ENCODE results near the gene IL1RL1. TPM values are rescaled to one million over a fixed set of nuclear protein-coding genes. Genes with fewer than 3 reads are reported as not detected.

IL1RL1 gene
- total and polyA plus RNA-seq, 2 experiments from 2014 or later, result 0.35 TPM; not detected in 1

GRCh38 chr2:102286041-102286440, 25.3 kb upstream of the IL1RL1 start:
- H3K9ac ChIP-seq, result no peak overlapping the region
- H3K4me2 ChIP-seq (ENCODE audit: unreplicated experiment), result no peak overlapping the region
- in situ Hi-C loops (cut with MboI), result no loop called here
- H3K9me2 ChIP-seq (ENCODE audit: insufficient read depth), result peaks cover 7% of the 10 kb centered on the region; the same call in 1 of the 2 replicates
- H2AFZ ChIP-seq, result no peak overlapping the region
- WGBS, 2 experiments (ENCODE audit: low coverage in 1 of 2, low lambda C conversion rate in 2 of 2, missing lambda C conversion rate in 2 of 2), result 89 to 96% methylated on average over 3 of the region's 3 CpGs
- H3K27ac ChIP-seq, result no peak overlapping the region
- DNase-seq, result no peak
- H3K27me3 ChIP-seq (replicated peaks; ENCODE audit: insufficient read depth), result peaks cover 6% of the 10 kb centered on the region; the same call in 1 of the 2 replicates
- no peaks in the 10 kb centered on the region for H3K9me3 ChIP-seq (ENCODE audit: low read depth)
- TF ChIP-seq EZH2 (IDR thresholded peaks at IDR 0.05; ENCODE audit: insufficient read depth, poor library complexity, severe bottlenecking) (no peak), EZH2phosphoT487 (IDR thresholded peaks at IDR 0.05; ENCODE audit: insufficient read depth, low read depth) (no peak)
- H3K36me3 ChIP-seq (ENCODE audit: low read depth), result no peaks in the 10 kb centered on the region
- H3K4me3 ChIP-seq, result no peak overlapping the region
- H4K20me1 ChIP-seq (ENCODE audit: insufficient read depth), result no peaks in the 10 kb centered on the region
- no peaks in the 10 kb centered on the region for H3K79me2 ChIP-seq (ENCODE audit: insufficient read depth)
- peaks cover 9% of the 10 kb centered on the region for H3F3A ChIP-seq (ENCODE audit: insufficient read depth)
- H3K4me1 ChIP-seq (ENCODE audit: insufficient read depth), result peaks cover 13% of the 10 kb centered on the region

GRCh38 chr2:102289129-102289528, 22.2 kb upstream of the IL1RL1 start:
- Histone ChIP-seq H2AFZ (no peak overlapping the region), H3K9ac (no peak overlapping the region), H3K4me2 (ENCODE audit: unreplicated experiment) (no peak overlapping the region), H3K27me3 (replicated peaks; ENCODE audit: insufficient read depth) (no peaks in the 10 kb centered on the region), H3K4me3 (no peak overlapping the region), H3K4me1 (ENCODE audit: insufficient read depth) (0 out of 2 replicates have a peak, but pooled peaks cover 2% of the 10 kb centered on the region), H3K79me2 (ENCODE audit: insufficient read depth) (no peaks in the 10 kb centered on the region), H3K36me3 (ENCODE audit: low read depth) (no peaks in the 10 kb centered on the region), H4K20me1 (ENCODE audit: insufficient read depth) (no peaks in the 10 kb centered on the region), H3K9me2 (ENCODE audit: insufficient read depth) (peaks cover 7% of the 10 kb centered on the region; the same call in 1 of the 2 replicates), H3K27ac (no peak overlapping the region), H3K9me3 (ENCODE audit: low read depth) (no peaks in the 10 kb centered on the region), H3F3A (ENCODE audit: insufficient read depth) (peaks cover 1% of the 10 kb centered on the region; the same call in 1 of the 2 replicates)
- no peak for TF ChIP-seq EZH2phosphoT487 (IDR thresholded peaks at IDR 0.05; ENCODE audit: insufficient read depth, low read depth)
- TF ChIP-seq EZH2 (IDR thresholded peaks at IDR 0.05; ENCODE audit: insufficient read depth, poor library complexity, severe bottlenecking), result no peak
- peak; percentile 47 for DNase-seq
- WGBS, 2 experiments (ENCODE audit: low coverage in 1 of 2, low lambda C conversion rate in 2 of 2, missing lambda C conversion rate in 2 of 2), result 76 to 81% methylated on average over 5 of the region's 5 CpGs
- in situ Hi-C loops (cut with MboI), result no loop called here

- in situ Hi-C loops (cut with MboI), result no loop called here
- no peak overlapping the region for H3K27ac ChIP-seq
These were observed 20.8 kb upstream of the IL1RL1 start for GRCh38 chr2:102290594-102290993.

GRCh38 chr2:102291319-102292075, 19.9 kb upstream of the IL1RL1 start:
- Histone ChIP-seq H3K9me2 (ENCODE audit: insufficient read depth) (no peaks in the 10 kb centered on the region), H3K79me2 (ENCODE audit: insufficient read depth) (no peaks in the 10 kb centered on the region), H3K36me3 (ENCODE audit: low read depth) (no peaks in the 10 kb centered on the region), H3K4me2 (ENCODE audit: unreplicated experiment) (no peak overlapping the region), H3K9me3 (ENCODE audit: low read depth) (no peaks in the 10 kb centered on the region), H4K20me1 (ENCODE audit: insufficient read depth) (no peaks in the 10 kb centered on the region), H3F3A (ENCODE audit: insufficient read depth) (no peaks in the 10 kb centered on the region), H2AFZ (no peak overlapping the region), H3K27me3 (replicated peaks; ENCODE audit: insufficient read depth) (no peaks in the 10 kb centered on the region), H3K27ac (no peak overlapping the region), H3K9ac (no peak overlapping the region), H3K4me1 (ENCODE audit: insufficient read depth) (peaks cover 5% of the 10 kb centered on the region), H3K4me3 (no peak overlapping the region)
- DNase-seq, result no peak
- TF ChIP-seq EZH2 (IDR thresholded peaks at IDR 0.05; ENCODE audit: insufficient read depth, poor library complexity, severe bottlenecking) (no peak), EZH2phosphoT487 (IDR thresholded peaks at IDR 0.05; ENCODE audit: insufficient read depth, low read depth) (no peak)
- in situ Hi-C loops (cut with MboI), result no loop called here
- WGBS, 2 experiments (ENCODE audit: low coverage in 1 of 2, low lambda C conversion rate in 2 of 2, missing lambda C conversion rate in 2 of 2), result 62 to 67% methylated on average over 4 of the region's 4 CpGs

More at GRCh38 chr2:102290594-102290993, 20.8 kb upstream of the IL1RL1 start:
- peaks cover 5% of the 10 kb centered on the region for H3K4me1 ChIP-seq (ENCODE audit: insufficient read depth)
- no peak overlapping the region for H3K4me3 ChIP-seq
- no peaks in the 10 kb centered on the region for H4K20me1 ChIP-seq (ENCODE audit: insufficient read depth)
- H3K27me3 ChIP-seq (replicated peaks; ENCODE audit: insufficient read depth), result no peaks in the 10 kb centered on the region
- H3K9me2 ChIP-seq (ENCODE audit: insufficient read depth), result no peaks in the 10 kb centered on the region
- DNase-seq, result no peak
- TF ChIP-seq EZH2 (IDR thresholded peaks at IDR 0.05; ENCODE audit: insufficient read depth, poor library complexity, severe bottlenecking) (no peak), EZH2phosphoT487 (IDR thresholded peaks at IDR 0.05; ENCODE audit: insufficient read depth, low read depth) (no peak)
- no peak overlapping the region for H2AFZ ChIP-seq
- no peak overlapping the region for H3K4me2 ChIP-seq (ENCODE audit: unreplicated experiment)
- H3K79me2 ChIP-seq (ENCODE audit: insufficient read depth), result no peaks in the 10 kb centered on the region
- no peaks in the 10 kb centered on the region for H3F3A ChIP-seq (ENCODE audit: insufficient read depth)
- H3K9me3 ChIP-seq (ENCODE audit: low read depth), result no peaks in the 10 kb centered on the region
- H3K9ac ChIP-seq, result no peak overlapping the region
- no peaks in the 10 kb centered on the region for H3K36me3 ChIP-seq (ENCODE audit: low read depth)

All from GM23248 (cell line).